GM23338 (cell line): Measurements from ENCODE around the gene KRT17.

ENCODE experiments used
- CREB1 ChIP-seq: fragments of 250-450 bp; sonication (Bioruptor Pico); IDR thresholded peaks from 2 replicates; pipeline ENCODE4 v1.5.0; 2020; ENCODE audit warnings: low read depth, mild to moderate bottlenecking, moderate library complexity
- EZH2 ChIP-seq: fragments of 200-600 bp; sonication (generic); IDR thresholded peaks from one replicate; pipeline ENCODE4 v1.8.0; 2017; ENCODE audit warnings: antibody characterized with exemption, mild to moderate bottlenecking, low read depth; ENCODE audit not compliant: unreplicated experiment
- EZH2phosphoT487 ChIP-seq: fragments of 200-600 bp; sonication (generic); IDR thresholded peaks from one replicate; pipeline ENCODE4 v1.8.1; 2018; ENCODE audit warnings: antibody characterized with exemption; ENCODE audit not compliant: unreplicated experiment
- JUNB ChIP-seq: IDR thresholded peaks from one replicate; pipeline ENCODE4 v1.6.1; 2016; ENCODE audit warnings: antibody characterized with exemption; ENCODE audit not compliant: unreplicated experiment
- NANOG ChIP-seq: IDR thresholded peaks from 2 replicates; pipeline ENCODE4 v1.6.1; 2016; ENCODE audit warnings: antibody characterized with exemption, borderline replicate concordance
- POLR2AphosphoS5 ChIP-seq: IDR thresholded peaks from 2 replicates; pipeline ENCODE4 v1.6.1; 2016; ENCODE audit warnings: antibody characterized with exemption, low read depth
- REST ChIP-seq: IDR thresholded peaks from one replicate; pipeline ENCODE4 v1.6.1; 2018; ENCODE audit warnings: antibody characterized with exemption; ENCODE audit not compliant: unreplicated experiment
- STAT1 ChIP-seq: IDR thresholded peaks from one replicate; pipeline ENCODE4 v1.6.1; 2016; ENCODE audit warnings: antibody characterized with exemption; ENCODE audit not compliant: unreplicated experiment
- ZNF114 ChIP-seq: fragments of 250-450 bp; sonication (Bioruptor Pico); IDR thresholded peaks from 2 replicates; pipeline ENCODE4 v1.5.0; 2020; ENCODE audit warnings: mild to moderate bottlenecking, moderate library complexity
- ZNF331 ChIP-seq: fragments of 250-450 bp; sonication (Bioruptor Pico); IDR thresholded peaks from 2 replicates; pipeline ENCODE4 v1.5.0; 2020; ENCODE audit warnings: low read depth, mild to moderate bottlenecking, moderate library complexity
- TF ChIP-seq, protein P1 (sequence below), 2 experiments: fragments of 200-600 bp in 1 of 2; sonication (generic) in 1 of 2; conservative IDR thresholded peaks; 2 replicates each; pipeline versions ENCODE4 v1.5.1 to v1.6.1; 2016 to 2017; ENCODE audit warnings: antibody characterized with exemption in 2 of 2, low read depth in 2 of 2, mild to moderate bottlenecking in 2 of 2, moderate library complexity in 1 of 2
- TF ChIP-seq, protein P2 (sequence below): IDR thresholded peaks from 2 replicates; pipeline ENCODE4 v1.6.1; 2016; ENCODE audit warnings: antibody characterized with exemption
- TF ChIP-seq, protein P3 (sequence below): fragments of 250-450 bp; sonication (Bioruptor Pico); IDR thresholded peaks from 2 replicates; pipeline ENCODE4 v1.5.0; 2020; ENCODE audit warnings: mild to moderate bottlenecking, moderate library complexity

GRCh38 chr17:41578971-41579370 is 45.4 kb downstream of the KRT17 start:
- TF ChIP-seq, protein P1, sequence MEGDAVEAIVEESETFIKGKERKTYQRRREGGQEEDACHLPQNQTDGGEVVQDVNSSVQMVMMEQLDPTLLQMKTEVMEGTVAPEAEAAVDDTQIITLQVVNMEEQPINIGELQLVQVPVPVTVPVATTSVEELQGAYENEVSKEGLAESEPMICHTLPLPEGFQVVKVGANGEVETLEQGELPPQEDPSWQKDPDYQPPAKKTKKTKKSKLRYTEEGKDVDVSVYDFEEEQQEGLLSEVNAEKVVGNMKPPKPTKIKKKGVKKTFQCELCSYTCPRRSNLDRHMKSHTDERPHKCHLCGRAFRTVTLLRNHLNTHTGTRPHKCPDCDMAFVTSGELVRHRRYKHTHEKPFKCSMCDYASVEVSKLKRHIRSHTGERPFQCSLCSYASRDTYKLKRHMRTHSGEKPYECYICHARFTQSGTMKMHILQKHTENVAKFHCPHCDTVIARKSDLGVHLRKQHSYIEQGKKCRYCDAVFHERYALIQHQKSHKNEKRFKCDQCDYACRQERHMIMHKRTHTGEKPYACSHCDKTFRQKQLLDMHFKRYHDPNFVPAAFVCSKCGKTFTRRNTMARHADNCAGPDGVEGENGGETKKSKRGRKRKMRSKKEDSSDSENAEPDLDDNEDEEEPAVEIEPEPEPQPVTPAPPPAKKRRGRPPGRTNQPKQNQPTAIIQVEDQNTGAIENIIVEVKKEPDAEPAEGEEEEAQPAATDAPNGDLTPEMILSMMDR (conservative IDR thresholded peaks at IDR 0.05; ENCODE audit: low read depth in 2 of 2) = no peak
- TF ChIP-seq POLR2AphosphoS5 (no peak), EZH2 (no peak), EZH2phosphoT487 (no peak), REST (no peak), NANOG (no peak), JUNB (no peak), CREB1 (CRISPR knock-in tag) (no peak), ZNF114 (CRISPR knock-in tag) (no peak), STAT1 (no peak), ZNF331 (CRISPR knock-in tag) (no peak)
- TF ChIP-seq, protein P2, sequence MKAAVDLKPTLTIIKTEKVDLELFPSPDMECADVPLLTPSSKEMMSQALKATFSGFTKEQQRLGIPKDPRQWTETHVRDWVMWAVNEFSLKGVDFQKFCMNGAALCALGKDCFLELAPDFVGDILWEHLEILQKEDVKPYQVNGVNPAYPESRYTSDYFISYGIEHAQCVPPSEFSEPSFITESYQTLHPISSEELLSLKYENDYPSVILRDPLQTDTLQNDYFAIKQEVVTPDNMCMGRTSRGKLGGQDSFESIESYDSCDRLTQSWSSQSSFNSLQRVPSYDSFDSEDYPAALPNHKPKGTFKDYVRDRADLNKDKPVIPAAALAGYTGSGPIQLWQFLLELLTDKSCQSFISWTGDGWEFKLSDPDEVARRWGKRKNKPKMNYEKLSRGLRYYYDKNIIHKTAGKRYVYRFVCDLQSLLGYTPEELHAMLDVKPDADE = no peak
- TF ChIP-seq, protein P3, sequence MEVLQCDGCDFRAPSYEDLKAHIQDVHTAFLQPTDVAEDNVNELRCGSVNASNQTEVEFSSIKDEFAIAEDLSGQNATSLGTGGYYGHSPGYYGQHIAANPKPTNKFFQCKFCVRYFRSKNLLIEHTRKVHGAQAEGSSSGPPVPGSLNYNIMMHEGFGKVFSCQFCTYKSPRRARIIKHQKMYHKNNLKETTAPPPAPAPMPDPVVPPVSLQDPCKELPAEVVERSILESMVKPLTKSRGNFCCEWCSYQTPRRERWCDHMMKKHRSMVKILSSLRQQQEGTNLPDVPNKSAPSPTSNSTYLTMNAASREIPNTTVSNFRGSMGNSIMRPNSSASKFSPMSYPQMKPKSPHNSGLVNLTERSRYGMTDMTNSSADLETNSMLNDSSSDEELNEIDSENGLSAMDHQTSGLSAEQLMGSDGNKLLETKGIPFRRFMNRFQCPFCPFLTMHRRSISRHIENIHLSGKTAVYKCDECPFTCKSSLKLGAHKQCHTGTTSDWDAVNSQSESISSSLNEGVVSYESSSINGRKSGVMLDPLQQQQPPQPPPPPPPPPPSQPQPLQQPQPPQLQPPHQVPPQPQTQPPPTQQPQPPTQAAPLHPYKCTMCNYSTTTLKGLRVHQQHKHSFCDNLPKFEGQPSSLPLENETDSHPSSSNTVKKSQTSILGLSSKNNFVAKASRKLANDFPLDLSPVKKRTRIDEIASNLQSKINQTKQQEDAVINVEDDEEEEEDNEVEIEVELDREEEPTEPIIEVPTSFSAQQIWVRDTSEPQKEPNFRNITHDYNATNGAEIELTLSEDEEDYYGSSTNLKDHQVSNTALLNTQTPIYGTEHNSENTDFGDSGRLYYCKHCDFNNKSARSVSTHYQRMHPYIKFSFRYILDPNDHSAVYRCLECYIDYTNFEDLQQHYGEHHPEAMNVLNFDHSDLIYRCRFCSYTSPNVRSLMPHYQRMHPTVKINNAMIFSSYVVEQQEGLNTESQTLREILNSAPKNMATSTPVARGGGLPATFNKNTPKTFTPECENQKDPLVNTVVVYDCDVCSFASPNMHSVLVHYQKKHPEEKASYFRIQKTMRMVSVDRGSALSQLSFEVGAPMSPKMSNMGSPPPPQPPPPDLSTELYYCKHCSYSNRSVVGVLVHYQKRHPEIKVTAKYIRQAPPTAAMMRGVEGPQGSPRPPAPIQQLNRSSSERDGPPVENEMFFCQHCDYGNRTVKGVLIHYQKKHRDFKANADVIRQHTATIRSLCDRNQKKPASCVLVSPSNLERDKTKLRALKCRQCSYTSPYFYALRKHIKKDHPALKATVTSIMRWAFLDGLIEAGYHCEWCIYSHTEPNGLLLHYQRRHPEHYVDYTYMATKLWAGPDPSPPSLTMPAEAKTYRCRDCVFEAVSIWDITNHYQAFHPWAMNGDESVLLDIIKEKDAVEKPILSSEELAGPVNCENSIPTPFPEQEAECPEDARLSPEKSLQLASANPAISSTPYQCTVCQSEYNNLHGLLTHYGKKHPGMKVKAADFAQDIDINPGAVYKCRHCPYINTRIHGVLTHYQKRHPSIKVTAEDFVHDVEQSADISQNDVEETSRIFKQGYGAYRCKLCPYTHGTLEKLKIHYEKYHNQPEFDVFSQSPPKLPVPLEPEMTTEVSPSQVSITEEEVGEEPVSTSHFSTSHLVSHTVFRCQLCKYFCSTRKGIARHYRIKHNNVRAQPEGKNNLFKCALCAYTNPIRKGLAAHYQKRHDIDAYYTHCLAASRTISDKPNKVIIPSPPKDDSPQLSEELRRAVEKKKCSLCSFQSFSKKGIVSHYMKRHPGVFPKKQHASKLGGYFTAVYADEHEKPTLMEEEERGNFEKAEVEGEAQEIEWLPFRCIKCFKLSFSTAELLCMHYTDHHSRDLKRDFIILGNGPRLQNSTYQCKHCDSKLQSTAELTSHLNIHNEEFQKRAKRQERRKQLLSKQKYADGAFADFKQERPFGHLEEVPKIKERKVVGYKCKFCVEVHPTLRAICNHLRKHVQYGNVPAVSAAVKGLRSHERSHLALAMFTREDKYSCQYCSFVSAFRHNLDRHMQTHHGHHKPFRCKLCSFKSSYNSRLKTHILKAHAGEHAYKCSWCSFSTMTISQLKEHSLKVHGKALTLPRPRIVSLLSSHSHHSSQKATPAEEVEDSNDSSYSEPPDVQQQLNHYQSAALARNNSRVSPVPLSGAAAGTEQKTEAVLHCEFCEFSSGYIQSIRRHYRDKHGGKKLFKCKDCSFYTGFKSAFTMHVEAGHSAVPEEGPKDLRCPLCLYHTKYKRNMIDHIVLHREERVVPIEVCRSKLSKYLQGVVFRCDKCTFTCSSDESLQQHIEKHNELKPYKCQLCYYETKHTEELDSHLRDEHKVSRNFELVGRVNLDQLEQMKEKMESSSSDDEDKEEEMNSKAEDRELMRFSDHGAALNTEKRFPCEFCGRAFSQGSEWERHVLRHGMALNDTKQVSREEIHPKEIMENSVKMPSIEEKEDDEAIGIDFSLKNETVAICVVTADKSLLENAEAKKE = no peak
